Measurements from ENCODE around the gene GAS6.

GAS6 gene

DNA sequence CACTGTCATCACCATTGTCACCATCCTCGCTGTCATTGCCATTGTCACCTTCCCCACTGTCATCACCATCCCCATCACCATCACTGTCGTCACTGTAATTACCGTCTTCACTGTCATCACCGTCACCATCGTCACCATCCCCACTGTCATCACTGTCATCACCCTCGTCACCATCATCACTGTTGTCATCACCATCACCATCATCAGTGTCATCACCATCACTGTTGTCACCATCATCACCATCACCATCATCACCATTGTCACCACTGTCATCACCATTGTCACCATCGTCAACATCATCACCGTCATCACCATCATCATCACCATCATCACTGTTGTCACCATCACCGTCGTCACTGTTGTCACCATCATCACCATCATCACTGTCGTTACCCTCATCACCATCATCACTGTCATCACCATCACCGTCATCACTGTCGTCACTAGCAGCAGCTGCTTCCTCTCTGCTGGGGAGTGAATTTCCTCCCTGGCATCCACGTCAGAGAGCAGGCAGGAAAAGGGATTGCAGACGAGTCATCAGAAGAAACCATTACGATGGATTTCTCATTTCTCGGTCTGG lies 77.5 kb downstream of the GAS6 start:
- no peak for DNase-seq

DNA sequence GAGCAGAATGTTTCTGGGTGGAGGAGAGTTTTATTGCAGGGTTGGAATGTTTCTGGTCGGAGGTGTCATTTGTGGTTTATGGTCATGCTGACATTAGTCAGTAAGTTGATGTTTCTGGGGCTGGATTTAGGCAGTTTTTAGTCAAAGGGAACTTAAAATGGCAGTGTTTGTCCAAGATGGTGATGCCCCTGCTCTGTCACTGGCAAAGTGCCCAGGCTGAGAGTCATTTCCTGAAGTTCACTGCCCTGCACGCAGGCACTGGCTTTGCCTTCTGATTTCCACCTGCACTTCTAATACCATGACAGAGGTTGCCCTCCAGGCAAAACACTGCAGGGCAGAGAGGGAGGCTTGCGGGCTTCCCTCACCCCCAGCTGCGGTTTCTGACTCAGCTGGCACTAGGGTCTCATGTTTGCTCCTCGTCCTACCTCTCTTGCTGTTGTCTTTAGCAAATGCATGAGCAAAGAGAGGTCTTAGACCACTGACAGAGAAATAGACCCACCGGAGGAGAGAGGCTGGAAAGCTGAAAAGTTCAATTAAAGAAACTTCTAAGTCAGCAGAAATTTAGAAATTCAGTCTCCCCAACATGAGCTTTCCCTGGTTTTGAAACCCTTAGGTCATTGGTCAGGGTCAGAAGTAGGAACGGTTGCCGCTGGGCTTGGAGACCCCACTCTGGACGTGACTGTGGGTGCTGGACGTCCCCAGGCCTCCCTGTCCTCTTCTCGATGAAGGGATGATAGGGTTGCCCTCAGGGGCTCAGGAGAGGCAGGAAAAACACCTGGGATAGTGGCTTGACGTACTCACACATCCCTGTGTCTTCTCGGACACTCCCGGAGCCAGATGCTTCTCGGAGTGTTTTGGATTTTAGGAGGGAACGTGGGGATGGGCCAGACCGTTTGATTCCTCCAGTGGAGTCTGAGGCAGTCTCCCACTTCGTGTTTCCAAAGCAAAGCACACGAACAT lies 78.5 kb downstream of the GAS6 start:
- no peak for DNase-seq

DNA sequence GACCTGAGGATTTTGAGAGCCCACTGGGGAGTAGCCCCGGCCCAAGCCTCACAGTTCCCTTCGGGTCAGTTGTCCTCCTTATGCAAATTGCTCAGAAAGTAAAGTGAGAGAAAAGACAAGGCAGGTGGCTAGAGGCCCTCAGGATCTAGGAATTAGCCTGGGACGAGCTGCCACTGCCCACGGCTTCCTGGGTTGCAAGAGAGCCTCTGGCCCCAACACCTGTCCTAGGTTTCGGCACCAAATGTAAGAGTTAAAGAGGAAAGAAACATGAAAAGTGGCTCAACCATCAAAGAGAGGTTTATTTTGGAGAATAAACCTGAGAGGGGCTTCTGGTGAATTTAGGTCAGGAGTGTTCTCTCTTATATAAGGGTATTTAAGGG lies 79.2 kb downstream of the GAS6 start:
- no peak for DNase-seq

DNA sequence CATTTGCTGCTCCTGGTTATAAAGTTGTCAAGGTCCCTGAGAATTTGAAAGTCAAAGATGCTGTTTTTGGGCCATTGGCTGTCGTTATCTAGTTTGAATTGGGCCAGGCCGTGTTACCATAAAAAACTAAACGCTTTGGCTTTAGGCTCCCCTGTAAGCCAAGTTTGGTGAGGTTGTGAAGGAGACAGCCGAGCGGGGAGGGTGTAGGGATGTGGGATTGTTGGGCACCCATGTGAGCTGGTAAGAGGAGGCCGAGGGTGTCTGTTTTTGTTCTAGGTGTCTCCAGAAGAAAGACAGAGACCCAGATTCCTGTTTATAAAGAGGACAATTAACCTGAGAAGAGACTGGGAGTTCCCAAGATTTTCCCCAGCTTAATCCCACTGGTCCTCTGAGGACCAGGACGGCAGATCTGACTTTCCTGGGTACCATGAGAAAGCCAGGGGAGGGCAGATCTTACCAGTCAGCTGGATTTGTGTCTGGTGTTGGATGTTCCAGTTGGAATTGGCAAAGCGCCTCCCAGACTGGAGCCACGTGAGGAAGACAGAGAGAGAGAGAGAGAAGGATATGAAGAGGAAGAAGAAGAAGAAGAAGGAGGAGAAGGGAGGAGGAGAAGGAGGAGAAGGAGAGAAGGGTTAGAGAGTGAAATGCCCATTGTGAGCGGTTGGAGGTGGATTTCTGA lies 79.8 kb downstream of the GAS6 start:
- DNase-seq, result no peak

DNA sequence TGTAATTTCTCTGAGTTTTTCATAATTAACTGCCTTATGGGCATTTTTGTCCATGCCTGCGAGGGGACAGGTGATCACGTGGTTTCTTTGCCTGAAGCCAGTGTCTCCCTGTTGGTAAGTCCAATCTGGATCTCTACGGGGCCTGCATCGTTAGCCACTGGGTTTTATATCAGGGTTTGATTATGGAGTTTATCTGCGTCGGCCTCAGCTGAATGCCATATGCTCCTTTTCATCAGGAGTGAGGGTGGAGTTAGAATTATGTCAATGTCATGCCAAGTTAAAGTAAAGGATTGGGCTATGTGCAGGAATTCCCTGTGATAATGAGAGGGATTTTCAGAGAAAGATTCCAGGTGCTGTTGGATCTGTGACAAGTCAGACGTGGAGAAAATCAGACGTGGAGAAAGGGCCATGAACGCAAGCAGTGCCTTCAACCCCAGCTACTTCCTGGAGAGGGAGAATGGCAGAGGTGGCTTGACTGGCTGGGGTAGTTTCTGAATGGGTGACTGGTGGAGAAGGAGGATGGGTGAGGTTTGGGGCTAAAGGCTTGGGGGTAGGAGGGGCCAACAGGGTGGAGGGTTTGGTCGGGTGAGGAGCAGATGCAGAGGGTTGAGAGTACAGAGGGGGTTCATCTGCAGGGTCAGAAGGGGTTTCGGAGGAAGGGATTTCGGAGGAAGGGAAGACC lies 80.5 kb downstream of the GAS6 start:
- no peak for DNase-seq

DNA sequence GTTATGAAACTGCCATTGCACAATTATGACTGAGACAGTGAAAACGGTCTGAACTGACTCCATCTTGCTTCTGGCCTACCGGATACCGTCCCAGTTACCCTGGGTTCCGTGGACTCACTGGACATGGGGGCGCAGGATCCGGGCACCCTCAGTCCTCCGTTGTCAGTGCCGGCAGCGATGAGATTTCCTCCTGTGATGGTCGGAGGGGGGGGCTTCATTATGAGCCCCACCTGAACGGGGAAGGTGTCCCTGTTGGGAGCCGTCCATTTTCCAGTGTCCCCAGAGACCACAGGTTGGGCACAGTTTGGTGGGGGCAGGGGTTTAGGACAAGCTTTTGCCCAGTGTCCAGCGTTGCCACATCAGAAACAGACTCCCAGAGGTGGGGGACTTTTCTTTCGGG lies 81.4 kb downstream of the GAS6 start:
- no peak for DNase-seq

DNA sequence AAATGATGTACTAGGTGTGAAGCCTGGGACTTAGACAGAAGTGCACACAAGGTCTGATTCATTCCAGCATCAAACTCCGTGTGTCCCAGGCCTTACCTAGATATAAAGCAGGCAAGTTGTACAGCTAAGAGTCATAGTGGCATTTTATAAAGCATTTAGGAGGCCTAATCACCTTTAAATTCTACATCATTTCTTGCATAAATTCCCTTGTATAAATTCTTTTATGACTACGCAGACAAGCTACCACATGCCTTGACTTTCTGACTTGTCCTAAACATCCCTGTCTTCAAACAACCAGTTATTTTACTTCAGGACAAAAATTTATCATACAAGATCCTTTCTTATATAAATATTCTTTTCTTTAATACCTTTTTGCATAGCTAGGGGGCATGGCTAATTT lies 82.3 kb downstream of the GAS6 start:
- no peak for DNase-seq

DNA sequence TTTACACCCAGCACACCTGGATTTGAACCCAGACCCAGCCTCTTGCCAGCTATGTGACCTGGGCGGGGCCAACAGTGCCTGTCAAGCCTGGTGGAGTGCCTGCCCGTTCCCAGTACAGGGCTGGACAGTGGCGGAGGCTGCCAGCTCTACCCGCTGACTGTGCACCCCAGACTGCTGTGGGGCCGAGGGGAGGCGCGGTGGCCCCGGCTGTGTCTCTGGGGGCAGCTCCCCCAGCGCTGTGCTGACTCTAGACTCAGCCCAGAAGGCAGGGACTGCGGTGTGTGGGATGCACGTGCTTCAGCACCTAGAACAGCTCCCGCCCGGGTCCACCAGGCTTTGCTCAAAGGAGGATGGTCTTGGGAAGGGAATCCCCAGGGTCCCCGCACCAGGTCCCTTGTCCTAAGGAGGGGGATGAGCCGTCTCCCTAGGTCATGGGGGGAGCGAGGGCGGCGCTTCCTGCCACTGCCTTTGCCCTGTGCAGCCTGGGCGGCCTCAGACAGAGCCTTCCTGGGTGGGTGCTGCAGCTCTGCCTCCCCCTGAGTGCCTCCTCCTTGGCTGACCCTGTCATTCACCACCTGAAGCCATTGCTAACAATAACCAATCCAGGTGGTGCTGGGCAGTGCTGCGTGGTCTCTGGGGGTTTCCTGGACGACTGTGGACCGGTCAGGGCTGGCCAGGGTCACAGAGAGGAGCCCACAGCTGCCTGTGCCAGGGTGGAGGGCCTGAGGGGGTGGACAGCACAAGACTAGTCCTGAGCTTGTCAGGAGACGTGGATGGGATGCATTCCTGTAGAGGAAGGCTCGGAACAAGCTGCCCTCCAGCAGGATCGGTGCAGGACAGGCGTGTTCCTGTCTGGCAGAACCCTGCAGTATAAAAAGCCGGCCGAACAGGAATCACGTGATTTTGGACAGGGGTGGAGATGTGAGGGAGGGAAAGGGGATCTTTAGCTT lies 86.3 kb downstream of the GAS6 start:
- DNase-seq, result no peak

DNA sequence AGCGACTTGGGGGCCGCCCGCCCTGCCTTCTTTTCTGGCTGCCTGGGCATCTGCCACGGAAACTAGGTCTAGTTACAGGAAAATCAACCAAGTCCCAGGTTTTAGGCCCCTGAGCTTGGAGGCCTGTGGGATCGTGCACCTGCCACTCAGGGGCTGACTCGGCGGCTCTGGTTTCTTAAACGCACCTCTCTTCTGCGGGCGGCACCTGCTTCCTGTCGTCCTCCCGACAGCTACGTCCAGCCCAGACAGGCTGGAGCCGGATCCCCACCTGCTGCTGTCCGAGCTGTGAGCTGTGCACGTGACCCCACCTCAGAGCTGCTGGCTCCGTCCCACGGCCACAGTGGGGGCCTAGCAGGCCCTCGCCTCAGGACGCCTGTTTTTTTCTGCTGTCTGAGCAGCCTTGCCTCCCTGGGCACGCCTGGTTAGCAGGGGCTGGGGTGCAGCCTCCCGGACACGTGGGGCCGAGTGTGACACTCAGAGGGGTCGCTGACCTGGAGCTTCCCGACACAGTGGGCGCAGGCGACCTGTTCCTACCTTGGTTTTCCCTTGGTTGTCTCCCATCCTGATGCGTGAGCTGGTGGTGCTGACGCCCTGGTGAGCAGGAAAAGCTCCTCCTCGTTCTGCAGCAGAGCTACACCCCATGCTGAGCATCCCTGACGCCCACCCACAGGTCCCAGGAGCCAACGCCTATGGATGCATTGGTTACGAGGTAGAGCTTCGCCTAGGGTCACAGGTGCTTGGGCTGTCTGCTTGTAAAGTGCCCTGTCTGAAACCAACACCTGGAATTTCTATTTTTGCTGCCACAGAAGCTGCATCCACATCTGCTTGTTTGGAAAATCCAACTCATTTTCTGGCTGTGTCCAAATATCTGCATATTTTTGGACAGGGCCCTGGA lies 87.4 kb downstream of the GAS6 start:
- DNase-seq, result no peak

DNA sequence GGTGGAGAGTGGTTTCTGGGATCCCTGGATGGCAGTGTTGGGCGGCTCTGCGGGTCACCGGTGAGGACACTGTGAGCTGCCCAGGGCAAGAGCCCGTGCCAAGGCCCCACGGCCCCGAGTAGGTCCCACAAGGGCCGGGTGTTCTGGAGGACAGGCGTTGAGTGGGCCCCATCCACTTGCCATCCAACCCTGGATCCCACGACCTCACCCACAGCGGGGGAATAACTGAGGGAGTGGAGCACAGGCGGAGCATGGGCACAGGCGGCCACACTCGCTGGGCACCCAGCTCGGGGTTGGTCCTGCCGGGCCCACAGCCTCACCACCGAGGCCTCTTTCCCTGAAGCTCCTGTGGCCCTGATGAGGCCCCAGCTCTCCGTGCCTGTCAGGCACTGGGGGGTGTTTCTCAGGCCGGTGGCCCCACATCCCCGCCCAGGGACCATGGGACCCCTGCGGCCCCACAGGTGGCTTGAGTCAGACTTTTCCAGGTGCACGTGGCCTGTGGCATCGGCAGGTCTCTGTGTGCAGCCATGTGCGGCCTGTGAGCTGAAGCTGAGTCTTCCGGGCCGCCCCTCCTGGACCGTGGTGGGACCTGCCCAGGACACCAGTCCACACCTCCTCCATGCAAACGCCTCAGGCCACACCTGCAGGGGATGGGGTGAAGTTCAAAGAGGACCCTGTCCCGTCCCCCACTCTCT lies 88.3 kb downstream of the GAS6 start:
- DNase-seq, result no peak

DNA sequence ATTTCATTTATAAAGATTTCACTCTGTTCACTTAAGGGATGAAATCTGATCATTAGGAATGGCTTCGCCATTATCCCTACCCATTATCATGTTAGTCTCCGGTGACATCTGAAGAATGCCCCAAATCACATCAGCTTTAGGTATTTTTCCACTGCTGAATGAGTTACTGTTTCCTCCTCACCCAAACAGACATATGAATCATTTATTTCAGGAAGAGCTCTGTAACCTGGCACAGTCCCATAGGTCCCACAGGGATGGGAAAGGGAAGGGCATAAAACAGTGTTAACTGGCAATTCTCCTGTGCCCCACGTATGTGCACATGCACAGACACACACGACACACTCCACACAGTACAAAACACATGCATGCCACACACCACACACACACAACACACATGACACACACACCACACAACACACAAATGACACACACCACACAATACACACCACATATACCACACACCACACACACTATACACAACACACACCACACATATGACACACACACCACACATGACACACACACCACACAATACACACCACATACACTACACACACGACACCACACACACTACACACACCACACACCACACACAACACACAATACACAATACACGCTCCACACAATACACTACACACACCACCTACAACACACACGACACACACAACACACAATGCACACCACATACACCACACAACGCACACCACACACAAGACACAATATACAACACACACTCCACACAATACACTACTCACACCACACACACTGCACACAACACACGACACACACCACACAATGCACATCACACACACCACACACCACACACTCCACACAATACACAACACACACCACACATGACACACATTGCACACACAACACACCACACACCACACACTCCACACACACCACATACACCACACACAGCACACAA lies 89.4 kb downstream of the GAS6 start:
- DNase-seq, result peak in 1 of 2 experiments; percentile 17

DNA sequence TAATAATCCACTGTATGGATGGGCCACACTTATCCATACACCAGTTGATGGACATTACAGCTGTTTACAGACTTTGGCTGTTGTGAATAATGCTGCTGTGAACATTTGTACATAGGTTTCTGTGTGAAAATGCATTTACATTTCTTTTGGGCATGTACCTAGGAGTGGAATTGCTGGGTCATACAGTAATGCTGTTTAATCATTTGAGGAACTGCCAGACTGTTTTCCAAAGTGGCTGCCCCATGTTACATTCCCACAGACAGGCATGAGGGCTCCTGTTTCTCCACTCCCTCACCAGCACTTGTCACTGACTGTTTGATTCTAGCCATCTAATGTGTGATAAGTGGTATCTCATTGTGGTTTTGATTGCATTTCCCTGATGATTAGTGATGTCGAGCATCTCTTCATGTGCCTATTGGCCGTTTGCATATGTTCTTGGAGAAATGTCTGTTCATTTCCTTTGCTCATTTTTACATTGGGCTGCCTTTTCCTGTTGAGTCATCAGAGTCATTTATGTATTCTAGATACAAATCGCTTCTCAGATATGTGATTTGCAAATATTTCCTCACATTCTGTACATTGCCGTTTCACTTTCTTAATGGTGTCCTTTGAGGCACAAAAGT lies 92.1 kb downstream of the GAS6 start:
- DNase-seq, result no peak

DNA sequence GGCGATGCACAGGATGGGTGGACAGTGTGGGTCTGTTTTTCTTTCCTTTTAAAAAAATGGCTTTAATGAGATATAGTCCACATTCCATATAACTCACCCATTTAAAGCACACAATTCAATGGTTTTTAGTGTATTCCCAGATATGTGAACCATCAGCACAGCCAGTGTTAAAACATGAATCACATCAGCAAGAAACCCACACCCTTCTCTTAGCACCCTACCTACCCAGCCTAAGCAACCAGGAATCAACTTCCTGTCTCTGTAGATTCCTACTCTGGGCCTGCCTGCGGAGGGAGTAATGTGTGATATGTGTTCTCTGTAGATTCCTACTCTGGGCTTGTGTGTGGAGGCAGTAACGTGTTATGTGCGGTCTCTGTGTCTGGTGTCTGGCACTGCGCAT lies 92.9 kb downstream of the GAS6 start:
- no peak for DNase-seq

All from NCI-H1930 (cell line).